Epithelial cell of proximal tubule (primary cell): Measurements from ENCODE around the gene ZNF438. TPM values are rescaled to one million over a fixed set of nuclear protein-coding genes. Genes with fewer than 3 reads are reported as not detected.
A peak's percentile ranks its signal among the peaks of the same experiment; 100 is the strongest.

Experiments used
- DNase-seq: peaks from one replicate; pipeline ENCODE4 v3.0.0-alpha.2; 2011; ENCODE audit warnings: low read depth
- H3K4me3 ChIP-seq: 2 replicates; pipeline ENCODE4 v1.5.1; 2011; ENCODE audit warnings: low read depth, mild to moderate bottlenecking, low read length
- total RNA-seq: library from RNA; depleted of rRNA; stranded (reverse); fragments of >200 nt; gene quantifications from 2 replicates; pipeline ENCODE4 v1.2.3, GENCODE V29; 2015
- TF ChIP-seq, protein P1 (sequence below): conservative IDR thresholded peaks from 2 replicates; pipeline ENCODE4 v1.5.1; 2012; ENCODE audit warnings: low read depth, mild to moderate bottlenecking, low read length

Gene ZNF438, protein sequence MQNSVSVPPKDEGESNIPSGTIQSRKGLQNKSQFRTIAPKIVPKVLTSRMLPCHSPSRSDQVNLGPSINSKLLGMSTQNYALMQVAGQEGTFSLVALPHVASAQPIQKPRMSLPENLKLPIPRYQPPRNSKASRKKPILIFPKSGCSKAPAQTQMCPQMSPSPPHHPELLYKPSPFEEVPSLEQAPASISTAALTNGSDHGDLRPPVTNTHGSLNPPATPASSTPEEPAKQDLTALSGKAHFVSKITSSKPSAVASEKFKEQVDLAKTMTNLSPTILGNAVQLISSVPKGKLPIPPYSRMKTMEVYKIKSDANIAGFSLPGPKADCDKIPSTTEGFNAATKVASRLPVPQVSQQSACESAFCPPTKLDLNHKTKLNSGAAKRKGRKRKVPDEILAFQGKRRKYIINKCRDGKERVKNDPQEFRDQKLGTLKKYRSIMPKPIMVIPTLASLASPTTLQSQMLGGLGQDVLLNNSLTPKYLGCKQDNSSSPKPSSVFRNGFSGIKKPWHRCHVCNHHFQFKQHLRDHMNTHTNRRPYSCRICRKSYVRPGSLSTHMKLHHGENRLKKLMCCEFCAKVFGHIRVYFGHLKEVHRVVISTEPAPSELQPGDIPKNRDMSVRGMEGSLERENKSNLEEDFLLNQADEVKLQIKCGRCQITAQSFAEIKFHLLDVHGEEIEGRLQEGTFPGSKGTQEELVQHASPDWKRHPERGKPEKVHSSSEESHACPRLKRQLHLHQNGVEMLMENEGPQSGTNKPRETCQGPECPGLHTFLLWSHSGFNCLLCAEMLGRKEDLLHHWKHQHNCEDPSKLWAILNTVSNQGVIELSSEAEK
- 3.9 and 4.2 TPM in 2 replicates for total RNA-seq

DNA sequence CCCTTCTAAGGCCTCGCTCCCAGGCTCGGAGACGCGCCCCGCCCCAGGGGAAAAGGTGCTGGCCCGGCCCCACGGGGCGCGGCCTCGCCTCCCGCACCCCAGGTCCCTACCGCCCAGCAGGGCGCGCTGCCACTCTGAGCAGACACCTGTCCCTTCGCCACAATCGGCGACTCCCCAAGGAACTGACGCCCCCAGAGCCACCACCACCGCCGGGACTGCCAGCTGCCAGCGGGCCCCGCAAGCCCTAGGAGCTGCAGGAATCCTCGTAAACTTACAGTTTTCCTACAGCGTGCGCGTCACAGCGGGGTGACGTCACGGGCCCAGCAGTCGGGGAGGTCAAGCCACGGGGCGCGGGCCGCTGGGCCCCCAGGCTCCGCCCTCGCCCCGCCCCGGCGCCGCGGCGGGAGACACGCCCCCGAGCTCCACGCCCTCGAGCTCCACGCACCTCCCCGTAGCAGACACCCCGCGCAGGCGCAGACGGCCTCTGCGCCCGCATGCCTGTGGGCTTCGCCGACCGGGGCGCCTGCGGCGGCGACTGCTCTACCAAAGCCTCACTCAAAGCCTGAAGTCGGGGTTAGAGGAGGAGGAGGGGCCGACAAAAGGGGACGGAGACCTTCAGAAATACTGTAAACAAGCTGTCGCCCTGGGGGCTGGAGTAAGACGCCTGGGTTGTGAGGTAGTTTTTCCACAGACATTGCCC is at the start of gene ZNF438:
ZNF438 (minus strand) TSS at position 308 of the 700 bp plus-strand sequence. CDS start 154,831 bp downstream, outside the sequence.
- H3K4me3 ChIP-seq: peak within 1 kb of the TSS; percentile 76
- no peak for DNase-seq
- TF ChIP-seq, protein P1, sequence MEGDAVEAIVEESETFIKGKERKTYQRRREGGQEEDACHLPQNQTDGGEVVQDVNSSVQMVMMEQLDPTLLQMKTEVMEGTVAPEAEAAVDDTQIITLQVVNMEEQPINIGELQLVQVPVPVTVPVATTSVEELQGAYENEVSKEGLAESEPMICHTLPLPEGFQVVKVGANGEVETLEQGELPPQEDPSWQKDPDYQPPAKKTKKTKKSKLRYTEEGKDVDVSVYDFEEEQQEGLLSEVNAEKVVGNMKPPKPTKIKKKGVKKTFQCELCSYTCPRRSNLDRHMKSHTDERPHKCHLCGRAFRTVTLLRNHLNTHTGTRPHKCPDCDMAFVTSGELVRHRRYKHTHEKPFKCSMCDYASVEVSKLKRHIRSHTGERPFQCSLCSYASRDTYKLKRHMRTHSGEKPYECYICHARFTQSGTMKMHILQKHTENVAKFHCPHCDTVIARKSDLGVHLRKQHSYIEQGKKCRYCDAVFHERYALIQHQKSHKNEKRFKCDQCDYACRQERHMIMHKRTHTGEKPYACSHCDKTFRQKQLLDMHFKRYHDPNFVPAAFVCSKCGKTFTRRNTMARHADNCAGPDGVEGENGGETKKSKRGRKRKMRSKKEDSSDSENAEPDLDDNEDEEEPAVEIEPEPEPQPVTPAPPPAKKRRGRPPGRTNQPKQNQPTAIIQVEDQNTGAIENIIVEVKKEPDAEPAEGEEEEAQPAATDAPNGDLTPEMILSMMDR: peak; percentile 64

DNA sequence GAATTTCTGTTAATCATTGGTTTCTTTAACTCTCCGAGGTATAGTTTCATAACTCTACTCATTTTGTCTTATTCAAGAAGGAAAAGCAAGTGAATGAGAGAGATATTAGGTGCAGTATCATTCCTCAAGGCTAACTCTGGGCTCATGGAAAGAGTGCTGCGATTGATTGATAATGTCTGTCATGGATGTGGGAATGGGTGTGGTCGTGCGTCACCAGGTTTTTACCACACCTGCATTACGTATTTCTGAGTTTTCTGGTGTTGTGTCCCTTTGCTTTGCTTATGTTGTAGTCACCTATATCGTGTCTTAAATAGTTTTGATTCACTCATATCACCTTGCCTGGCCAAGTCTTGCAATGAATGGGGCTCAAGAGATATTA is 44.9 kb upstream of the ZNF438 start:
- no peak for DNase-seq
- TF ChIP-seq, protein P1: no peak
- H3K4me3 ChIP-seq: no peak overlapping the region

DNA sequence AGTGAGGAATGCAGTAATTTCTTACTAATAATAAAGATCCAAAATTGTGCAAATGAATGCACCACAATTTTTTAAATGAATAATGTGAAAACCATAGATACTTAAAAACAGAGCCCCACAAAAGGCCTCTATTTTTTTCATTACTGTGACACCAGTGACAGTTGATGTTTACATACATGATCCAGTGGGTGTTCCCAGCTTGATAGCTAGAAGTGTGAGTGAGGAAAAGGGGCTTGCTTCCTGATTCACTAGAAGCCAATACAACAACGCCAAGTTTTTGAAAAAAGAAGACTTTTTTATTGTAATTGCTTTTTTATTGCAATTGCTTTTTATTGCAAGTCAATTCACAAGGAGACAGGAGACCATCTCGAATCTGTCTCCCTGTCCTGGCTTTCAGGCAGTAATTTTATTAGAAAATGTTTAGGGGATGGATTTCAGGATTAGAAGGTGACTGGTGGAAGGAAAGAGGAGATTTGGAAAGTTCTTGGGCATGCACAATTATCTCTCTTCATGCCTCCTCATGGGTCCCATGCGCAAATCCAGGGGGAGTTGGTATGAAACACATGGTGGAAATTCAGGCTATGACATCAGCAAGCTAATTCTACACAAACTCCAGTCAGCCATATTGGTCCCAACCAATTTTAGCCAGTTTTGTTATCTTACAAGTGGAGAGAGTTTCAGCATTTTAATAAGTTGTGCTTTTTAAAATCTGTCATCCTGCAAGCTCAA is 44.4 kb upstream of the ZNF438 start:
- no peak overlapping the region for H3K4me3 ChIP-seq
- TF ChIP-seq, protein P1: no peak
- DNase-seq: no peak

DNA sequence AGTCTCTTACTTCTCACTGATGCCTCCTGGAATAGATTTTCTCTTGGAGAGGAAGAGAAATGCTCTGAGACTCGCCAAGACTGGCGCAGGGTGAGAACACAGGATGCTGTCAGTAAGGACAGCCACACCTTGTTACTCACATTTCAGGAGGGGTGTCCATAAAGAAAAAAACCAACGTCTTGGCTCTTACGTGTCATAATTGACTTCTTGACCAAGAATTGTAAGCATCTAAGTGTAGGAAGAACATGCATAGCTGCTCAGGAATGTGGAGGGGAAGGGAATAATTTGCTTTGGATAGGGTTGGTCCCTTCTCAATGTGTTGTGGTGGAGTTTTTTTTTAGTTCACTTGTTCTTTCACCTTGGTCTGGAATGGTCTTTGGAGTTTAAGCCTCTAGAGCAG is 43.8 kb upstream of the ZNF438 start:
- TF ChIP-seq, protein P1: no peak
- no peak for DNase-seq
- no peak overlapping the region for H3K4me3 ChIP-seq

DNA sequence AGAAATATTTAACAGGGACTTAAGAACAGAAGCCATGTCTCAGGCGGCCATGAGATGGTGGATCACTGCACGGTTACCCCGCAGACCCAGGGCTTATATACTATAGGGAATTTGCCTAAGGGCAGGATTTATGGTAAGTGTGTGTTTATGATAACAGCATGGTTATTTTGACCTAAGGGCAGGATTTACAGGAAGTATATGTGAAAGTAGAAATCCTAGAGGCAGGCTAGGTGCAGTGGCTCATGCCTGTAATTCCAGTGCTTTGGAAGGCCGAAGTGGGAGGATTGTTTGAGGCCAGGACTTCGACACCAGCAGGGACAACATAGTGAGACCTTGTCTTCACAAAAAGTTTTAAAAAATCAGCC is 43.0 kb upstream of the ZNF438 start:
- H3K4me3 ChIP-seq: no peak overlapping the region
- TF ChIP-seq, protein P1: no peak
- DNase-seq: no peak

DNA sequence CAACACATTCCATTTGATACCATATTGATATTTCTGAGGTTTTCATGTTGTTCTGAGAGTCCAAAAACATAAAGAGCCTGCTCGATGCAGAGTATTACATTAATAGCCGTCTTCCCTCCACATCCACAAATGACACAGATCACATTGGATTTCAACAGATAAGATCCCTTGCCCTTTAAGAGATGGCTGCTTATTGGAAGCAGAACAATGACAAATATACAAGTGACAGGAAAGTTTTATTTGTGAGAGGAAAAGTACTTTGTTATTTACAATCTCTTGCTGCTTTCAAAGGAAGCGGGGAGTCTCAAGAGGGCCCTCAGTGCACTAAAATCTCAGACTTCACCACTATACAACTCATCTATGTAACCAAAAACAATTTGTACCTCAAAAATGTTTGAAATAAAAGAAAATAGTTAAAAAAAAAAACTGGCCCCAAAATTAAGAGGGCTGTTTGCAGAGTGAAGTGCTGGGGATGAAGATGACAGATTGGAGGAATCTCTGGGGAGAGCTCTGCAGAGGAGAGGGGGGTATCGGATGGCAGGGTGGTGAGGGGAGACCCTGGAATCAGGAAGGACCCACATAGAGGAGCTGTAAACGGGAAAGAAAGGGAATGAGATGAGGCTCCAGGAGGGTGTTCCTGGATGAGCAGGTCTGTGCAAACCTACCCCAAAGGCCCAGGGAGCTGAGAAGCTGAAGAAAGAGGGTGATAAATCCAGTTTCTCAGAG is 42.5 kb upstream of the ZNF438 start:
- DNase-seq: no peak
- no peak overlapping the region for H3K4me3 ChIP-seq
- TF ChIP-seq, protein P1: no peak
